ENCODE measurements around the gene IFNA16. TPM values are rescaled to one million over a fixed set of nuclear protein-coding genes. Genes with fewer than 3 reads are reported as not detected.

The IFNA16 gene
- polyA plus RNA-seq, 2 of the 4 experiments (the other 2 are of a cell fraction) = not detected

- no peak overlapping the region for H3K27ac ChIP-seq
- H3K4me1 ChIP-seq = no peaks in the 10 kb centered on the region
- TF ChIP-seq FOXS1 (CRISPR knock-in tag; IDR thresholded peaks at IDR 0.05) = no peak
- no peak for TF ChIP-seq RAD21 (conservative IDR thresholded peaks at IDR 0.05 in 1 of 2, IDR thresholded peaks at IDR 0.05 in 1 of 2)
- TF ChIP-seq KDM5A (IDR thresholded peaks at IDR 0.05) = no peak
- TF ChIP-seq BHLHE40 (IDR thresholded peaks at IDR 0.05; ENCODE audit: low read depth, low read length) = no peak
- TF ChIP-seq TFCP2L1 (CRISPR knock-in tag; IDR thresholded peaks at IDR 0.05) = no peak
- TF ChIP-seq POLR2AphosphoS2 (conservative IDR thresholded peaks at IDR 0.05; ENCODE audit: low read length) = no peak
- TF ChIP-seq EHF (CRISPR knock-in tag; IDR thresholded peaks at IDR 0.05) = no peak
- no peak for TF ChIP-seq KDM1A (IDR thresholded peaks at IDR 0.05; ENCODE audit: low read depth)
- TF ChIP-seq E2F6 (IDR thresholded peaks at IDR 0.05; ENCODE audit: borderline replicate concordance, low read depth) = no peak
- no peak for TF ChIP-seq ZNF302 (CRISPR knock-in tag; IDR thresholded peaks at IDR 0.05)
- no peak for TF ChIP-seq CTCF (IDR thresholded peaks at IDR 0.05)
- TF ChIP-seq HDAC2 (IDR thresholded peaks at IDR 0.05) = no peak
- no peak for TF ChIP-seq ZFP36 (IDR thresholded peaks at IDR 0.05; ENCODE audit: borderline replicate concordance, partially characterized antibody)
- TF ChIP-seq NFE2L2 (conservative IDR thresholded peaks at IDR 0.05; ENCODE audit: low read length) = no peak
- TF ChIP-seq REST (IDR thresholded peaks at IDR 0.05) = no peak
- TF ChIP-seq RARB (CRISPR knock-in tag; IDR thresholded peaks at IDR 0.05) = no peak
- TF ChIP-seq JUN (IDR thresholded peaks at IDR 0.05) = no peak
- no peak for TF ChIP-seq CBX2 (IDR thresholded peaks at IDR 0.05; ENCODE audit: borderline replicate concordance, low read depth)
- no peak for TF ChIP-seq SREBF2 (IDR thresholded peaks at IDR 0.05)
- WGBS (ENCODE audit: missing lambda C conversion rate) = 58% methylated on average over 3 of the region's 3 CpGs
- no peak overlapping the region for H3K4me3 ChIP-seq
- H3K9me3 ChIP-seq = no peaks in the 10 kb centered on the region
- ATAC-seq (no peak), DNase-seq (ENCODE audit: low read depth in 1 of 2, low spot score in 1 of 2) (no peak), FAIRE-seq (no peak)
- ChIA-PET POLR2A (no interaction called here), CTCF (no interaction called here)
- H3K4me2 ChIP-seq = no peak overlapping the region
These were observed 45.0 kb downstream of the IFNA16 start for GRCh38 chr9:21172156-21172555.

- 0% methylated on average over 1 of the region's 1 CpG for WGBS (ENCODE audit: missing lambda C conversion rate)
- Histone ChIP-seq H3K9me3 (no peaks in the 10 kb centered on the region), H3K4me3 (no peak overlapping the region), H3K4me2 (no peak overlapping the region), H3K4me1 (no peaks in the 10 kb centered on the region), H3K27ac (no peak overlapping the region)
- ChIA-PET CTCF (no interaction called here), POLR2A (no interaction called here)
- no peak for DNase-seq (ENCODE audit: low read depth in 1 of 2, low spot score in 1 of 2)
- no peak for ATAC-seq
- FAIRE-seq = no peak
- TF ChIP-seq GATA3 (IDR thresholded peaks at IDR 0.05; ENCODE audit: borderline replicate concordance) (no peak), CBX8 (IDR thresholded peaks at IDR 0.05) (no peak), HDAC2 (IDR thresholded peaks at IDR 0.05) (no peak), BCL3 (IDR thresholded peaks at IDR 0.05) (no peak), RCOR1 (IDR thresholded peaks at IDR 0.05; ENCODE audit: low read depth, low read length) (no peak), RNF2 (IDR thresholded peaks at IDR 0.05; ENCODE audit: borderline replicate concordance, low read depth) (no peak), POLR2AphosphoS2 (conservative IDR thresholded peaks at IDR 0.05; ENCODE audit: low read length) (no peak), CHD2 (IDR thresholded peaks at IDR 0.05; ENCODE audit: low read length, partially characterized antibody) (no peak), HOXB5 (CRISPR knock-in tag; IDR thresholded peaks at IDR 0.05) (no peak), HES2 (IDR thresholded peaks at IDR 0.05) (no peak), HOXB13 (CRISPR knock-in tag; IDR thresholded peaks at IDR 0.05; ENCODE audit: low read depth) (no peak), SREBF2 (IDR thresholded peaks at IDR 0.05) (no peak), PBX3 (IDR thresholded peaks at IDR 0.05) (no peak)
These were observed 45.8 kb downstream of the IFNA16 start for GRCh38 chr9:21171351-21171750.

All from A549 (cell line).